Measurements from ENCODE around the gene CD1D.

GRCh38 chr1:158145173-158145719, 35.4 kb upstream of the CD1D start:
- TF ChIP-seq CTCF (IDR thresholded peaks at IDR 0.05), result no peak
- no peak for TF ChIP-seq EP300 (IDR thresholded peaks at IDR 0.05)
- TF ChIP-seq POLR2A (IDR thresholded peaks at IDR 0.05), result no peak
- TF ChIP-seq POLR2AphosphoS5 (IDR thresholded peaks at IDR 0.05), result no peak

All from stomach (tissue), 4 donors.